ENCODE results near the gene C2CD2.

DNA sequence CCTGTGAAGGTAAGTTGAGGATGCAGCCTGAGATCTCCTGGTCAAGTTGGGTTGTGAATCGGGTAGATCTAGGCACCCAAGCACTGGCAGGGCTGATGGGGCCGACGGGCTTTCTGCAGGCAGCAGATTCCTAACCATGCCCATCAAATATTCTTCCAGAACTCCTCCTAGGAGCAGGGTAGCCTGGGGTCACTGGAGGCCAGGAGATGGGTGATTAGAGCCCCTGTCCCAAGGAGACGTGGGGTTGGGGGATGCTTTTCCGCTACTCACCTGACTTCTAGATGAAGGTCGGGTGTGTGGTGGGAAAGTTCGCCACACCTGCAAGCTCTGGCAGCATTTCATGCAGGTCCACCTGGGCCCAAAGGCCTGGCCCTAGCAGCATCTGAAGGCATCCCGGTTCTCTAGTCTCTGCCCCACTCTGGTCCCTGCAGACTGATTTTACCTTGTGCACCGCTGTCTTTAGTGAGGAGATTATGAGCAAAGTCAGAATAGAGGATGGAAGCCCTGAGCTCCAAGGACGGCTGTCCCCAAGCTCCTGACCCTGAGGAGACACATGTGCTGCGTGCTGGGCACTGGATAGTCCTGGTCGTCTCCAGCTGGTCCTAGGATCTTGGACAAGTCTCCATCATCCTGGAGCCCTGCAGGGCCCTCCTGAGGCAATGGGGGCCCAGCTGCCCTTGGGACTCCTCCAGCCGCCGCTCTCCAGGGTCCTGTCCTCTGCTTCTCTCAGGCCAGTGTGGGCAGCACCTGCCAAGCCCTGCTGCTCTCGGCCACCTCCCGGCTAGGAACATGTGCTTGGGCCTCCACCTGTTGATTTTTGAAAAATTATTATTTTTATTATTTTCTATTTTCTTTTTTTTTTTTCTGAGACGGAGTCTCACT, 21.8 kb upstream of the C2CD2 start:
- TF ChIP-seq, protein P1, sequence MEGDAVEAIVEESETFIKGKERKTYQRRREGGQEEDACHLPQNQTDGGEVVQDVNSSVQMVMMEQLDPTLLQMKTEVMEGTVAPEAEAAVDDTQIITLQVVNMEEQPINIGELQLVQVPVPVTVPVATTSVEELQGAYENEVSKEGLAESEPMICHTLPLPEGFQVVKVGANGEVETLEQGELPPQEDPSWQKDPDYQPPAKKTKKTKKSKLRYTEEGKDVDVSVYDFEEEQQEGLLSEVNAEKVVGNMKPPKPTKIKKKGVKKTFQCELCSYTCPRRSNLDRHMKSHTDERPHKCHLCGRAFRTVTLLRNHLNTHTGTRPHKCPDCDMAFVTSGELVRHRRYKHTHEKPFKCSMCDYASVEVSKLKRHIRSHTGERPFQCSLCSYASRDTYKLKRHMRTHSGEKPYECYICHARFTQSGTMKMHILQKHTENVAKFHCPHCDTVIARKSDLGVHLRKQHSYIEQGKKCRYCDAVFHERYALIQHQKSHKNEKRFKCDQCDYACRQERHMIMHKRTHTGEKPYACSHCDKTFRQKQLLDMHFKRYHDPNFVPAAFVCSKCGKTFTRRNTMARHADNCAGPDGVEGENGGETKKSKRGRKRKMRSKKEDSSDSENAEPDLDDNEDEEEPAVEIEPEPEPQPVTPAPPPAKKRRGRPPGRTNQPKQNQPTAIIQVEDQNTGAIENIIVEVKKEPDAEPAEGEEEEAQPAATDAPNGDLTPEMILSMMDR (IDR thresholded peaks at IDR 0.05): no peak
- TF ChIP-seq POLR2A (IDR thresholded peaks at IDR 0.05; ENCODE audit: low read depth) (no peak), EP300 (IDR thresholded peaks at IDR 0.05) (no peak)

Measured in esophagus muscularis mucosa (tissue), 4 donors.